SK-N-SH (cell line): Measurements from ENCODE around the gene PRKN. TPM values are rescaled to one million over a fixed set of nuclear protein-coding genes. Genes with fewer than 3 reads are reported as not detected.

Experiments used
- CTCF ChIA-PET: fragments of 300-600, 350-600 bp; formaldehyde crosslinking; extraction: SDS; loops from one replicate; lab custom pipeline; 2021; lab: Yijun Ruan, JAX
- POLR2A ChIA-PET: fragments of 350-600 bp; sonication (Branson Sonifier 250); formaldehyde crosslinking; extraction: SDS; loops from one replicate; lab custom pipeline; 2020; ENCODE audit warnings: antibody characterized with exemption, inconsistent platforms; lab: Yijun Ruan, JAX
- DNase-seq: peaks from one replicate; pipeline ENCODE4 v3.0.0; 2012
- H2AFZ ChIP-seq: fragments of 200-600 bp; sonication (generic); 2 replicates; pipeline ENCODE4 v1.8.1; 2016; ENCODE audit warnings: antibody characterized with exemption, mild to moderate bottlenecking, low read depth
- H3F3A ChIP-seq: fragments of 200-600 bp; sonication (generic); replicated peaks from 2 replicates; pipeline ENCODE3; 2016; ENCODE audit warnings: antibody characterized with exemption, mild to moderate bottlenecking; ENCODE audit not compliant: insufficient read depth
- H3K27ac ChIP-seq, 2 experiments: fragments of 200-500 bp in 1 of 2; fragments of 200-600 bp in 1 of 2; sonication (Bioruptor generic) in 1 of 2; sonication (generic), shearing (Covaris generic) in 1 of 2; 2 replicates each; pipeline versions ENCODE4 v1.5.1 to v1.6.1; 2014 to 2016; ENCODE audit warnings: low read depth in 2 of 2, inconsistent platforms in 1 of 2, low read length in 1 of 2, mild to moderate bottlenecking in 1 of 2, mixed read lengths in 1 of 2
- H3K27me3 ChIP-seq: fragments of 200-600 bp; sonication (generic), shearing (Covaris generic); 2 replicates; pipeline ENCODE4 v1.6.1; 2016; ENCODE audit warnings: mixed run types; ENCODE audit not compliant: insufficient read depth
- H3K36me3 ChIP-seq, 2 experiments: fragments of 200-500 bp in 1 of 2; fragments of 200-600 bp in 1 of 2; sonication (Bioruptor generic) in 1 of 2; sonication (generic) in 1 of 2; replicated peaks in 1 of 2; 2 replicates each; pipeline versions ENCODE3 to v1.5.1; 2014 to 2016; ENCODE audit warnings: low read length in 1 of 2, mild to moderate bottlenecking in 1 of 2; ENCODE audit not compliant: insufficient read depth in 2 of 2, control insufficient read depth in 1 of 2
- H3K4me1 ChIP-seq, 2 experiments: fragments of 200-500 bp in 1 of 2; fragments of 200-600 bp in 1 of 2; sonication (Bioruptor generic) in 1 of 2; sonication (generic), shearing (Covaris generic) in 1 of 2; 2 replicates each; pipeline versions ENCODE4 v1.5.1 to v1.6.1; 2014 to 2016; ENCODE audit warnings: low read depth in 1 of 2, low read length in 1 of 2, mixed run types in 1 of 2; ENCODE audit not compliant: insufficient read depth in 2 of 2, control insufficient read depth in 1 of 2
- H3K4me2 ChIP-seq: fragments of 200-600 bp; sonication (generic), shearing (Covaris generic); 2 replicates; pipeline ENCODE4 v1.6.1; 2017; ENCODE audit warnings: mixed run types
- H3K4me3 ChIP-seq, 2 experiments: fragments of 200-500 bp in 1 of 2; fragments of 200-600 bp in 1 of 2; sonication (Bioruptor generic) in 1 of 2; sonication (generic), shearing (Covaris generic) in 1 of 2; 2 replicates each; pipeline versions ENCODE4 v1.5.1 to v1.8.1; 2014 to 2016; ENCODE audit warnings: low read depth in 2 of 2, inconsistent platforms in 1 of 2, low read length in 1 of 2, mild to moderate bottlenecking in 1 of 2, mixed read lengths in 1 of 2, moderate library complexity in 1 of 2
- H3K79me2 ChIP-seq: fragments of 200-600 bp; sonication (generic); 2 replicates; pipeline ENCODE4 v1.8.1; 2017; ENCODE audit warnings: mild to moderate bottlenecking; ENCODE audit not compliant: insufficient read depth
- H3K9ac ChIP-seq: fragments of 200-600 bp; sonication (generic); 2 replicates; pipeline ENCODE4 v1.6.1; 2017; ENCODE audit warnings: mixed run types
- H3K9me2 ChIP-seq: fragments of 200-600 bp; sonication (generic); 2 replicates; pipeline ENCODE4 v1.6.1; 2017; ENCODE audit warnings: mixed run types
- H3K9me3 ChIP-seq: fragments of 200-600 bp; sonication (generic); 2 replicates; pipeline ENCODE4 v1.6.1; 2017; ENCODE audit warnings: mixed run types, mild to moderate bottlenecking, moderate library complexity
- H4K20me1 ChIP-seq: fragments of 200-600 bp; sonication (generic); 2 replicates; pipeline ENCODE4 v1.6.1; 2017; ENCODE audit warnings: mild to moderate bottlenecking, mixed run types; ENCODE audit not compliant: insufficient read depth
- CHD2 ChIP-seq: fragments of 150-350 bp; IDR thresholded peaks from 2 replicates; pipeline ENCODE4 v1.6.1; 2018; ENCODE audit warnings: low read length; ENCODE audit not compliant: partially characterized antibody
- EP300 ChIP-seq, 2 experiments: IDR thresholded peaks; 2 replicates each; pipeline versions ENCODE4 v1.4.0 to v1.6.1; 2012; ENCODE audit warnings: borderline replicate concordance in 1 of 2, low read depth in 1 of 2, low read length in 1 of 2
- FOSL2 ChIP-seq: IDR thresholded peaks from 2 replicates; pipeline ENCODE4 v1.4.0; 2012; ENCODE audit warnings: low read depth, mild to moderate bottlenecking, moderate library complexity, borderline replicate concordance
- FOXM1 ChIP-seq: IDR thresholded peaks from 2 replicates; pipeline ENCODE4 v1.4.0; 2012; ENCODE audit warnings: low read depth, mild to moderate bottlenecking
- GABPA ChIP-seq: IDR thresholded peaks from 2 replicates; pipeline ENCODE4 v1.4.0; 2012; ENCODE audit warnings: low read depth, mild to moderate bottlenecking
- GATA2 ChIP-seq: sonication (generic); formaldehyde crosslinking; IDR thresholded peaks from 2 replicates; pipeline ENCODE4 v1.5.0; 2020; ENCODE audit warnings: mild to moderate bottlenecking, missing genetic modification reagents
- IRF3 ChIP-seq: fragments of 150-350 bp; IDR thresholded peaks from 2 replicates; pipeline ENCODE4 v1.6.1; 2016; ENCODE audit warnings: mild to moderate bottlenecking, low read depth, low read length
- JUND ChIP-seq: IDR thresholded peaks from 2 replicates; pipeline ENCODE4 v1.4.0; 2012
- POLR2AphosphoS5 ChIP-seq: IDR thresholded peaks from 2 replicates; pipeline ENCODE4 v1.6.1; 2012; ENCODE audit warnings: low read depth, low read length
- REST ChIP-seq: IDR thresholded peaks from 2 replicates; pipeline ENCODE4 v1.6.1; 2012; ENCODE audit warnings: mild to moderate bottlenecking, low read depth, low read length, moderate library complexity
- RFX5 ChIP-seq: IDR thresholded peaks from 2 replicates; pipeline ENCODE4 v1.6.1; 2012; ENCODE audit warnings: mild to moderate bottlenecking, improper control_type of control experiment, low read length
- SMC3 ChIP-seq: IDR thresholded peaks from 2 replicates; pipeline ENCODE4 v1.6.1; 2012; ENCODE audit warnings: low read depth, low read length, improper control_type of control experiment
- WGBS: methylation state at CpG from one replicate; pipeline ENCODE4 v1.1.6; 2017; ENCODE audit warnings: low lambda C conversion rate; 5-methylcytosine and 5-hydroxymethylcytosine counted together
- polyA plus RNA-seq, 3 experiments: library from polyadenylated mRNA; depleted of rRNA; stranded (reverse); fragments of >200 nt; gene quantifications; 2 replicates each; pipeline ENCODE4 v1.2.3, GENCODE V29; 2012
- TF ChIP-seq, protein P1 (sequence below): fragments of 200-600 bp; sonication (generic); IDR thresholded peaks from 2 replicates; pipeline ENCODE4 v1.6.1; 2017; ENCODE audit warnings: antibody characterized with exemption, mild to moderate bottlenecking, moderate library complexity
- TF ChIP-seq, protein P2 (sequence below): IDR thresholded peaks from 2 replicates; pipeline ENCODE4 v1.4.0; 2012; ENCODE audit warnings: low read depth, borderline replicate concordance

The PRKN gene
- polyA plus RNA-seq, 1 of the 3 experiments (the other 2 are of a cell fraction): 0.76 TPM

DNA sequence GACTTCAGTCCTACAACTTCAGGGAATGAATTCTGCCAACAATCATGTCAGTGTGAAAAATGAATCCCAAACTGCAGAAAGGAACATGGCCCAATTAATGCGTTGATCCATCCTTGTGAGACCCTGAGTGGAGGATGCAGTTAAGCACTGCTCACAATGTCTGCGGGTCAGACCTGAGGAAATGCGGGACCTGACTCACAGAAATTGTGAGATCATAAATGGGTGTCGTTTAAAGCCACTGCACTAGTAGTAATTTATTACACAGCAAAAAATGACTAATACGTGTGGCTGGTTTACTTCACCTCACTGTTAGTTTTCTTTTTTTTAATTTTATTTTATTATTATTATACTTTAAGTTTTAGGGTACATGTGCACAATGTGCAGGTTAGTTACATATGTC, 505.0 kb downstream of the PRKN start (continued):
- TF ChIP-seq, protein P1, sequence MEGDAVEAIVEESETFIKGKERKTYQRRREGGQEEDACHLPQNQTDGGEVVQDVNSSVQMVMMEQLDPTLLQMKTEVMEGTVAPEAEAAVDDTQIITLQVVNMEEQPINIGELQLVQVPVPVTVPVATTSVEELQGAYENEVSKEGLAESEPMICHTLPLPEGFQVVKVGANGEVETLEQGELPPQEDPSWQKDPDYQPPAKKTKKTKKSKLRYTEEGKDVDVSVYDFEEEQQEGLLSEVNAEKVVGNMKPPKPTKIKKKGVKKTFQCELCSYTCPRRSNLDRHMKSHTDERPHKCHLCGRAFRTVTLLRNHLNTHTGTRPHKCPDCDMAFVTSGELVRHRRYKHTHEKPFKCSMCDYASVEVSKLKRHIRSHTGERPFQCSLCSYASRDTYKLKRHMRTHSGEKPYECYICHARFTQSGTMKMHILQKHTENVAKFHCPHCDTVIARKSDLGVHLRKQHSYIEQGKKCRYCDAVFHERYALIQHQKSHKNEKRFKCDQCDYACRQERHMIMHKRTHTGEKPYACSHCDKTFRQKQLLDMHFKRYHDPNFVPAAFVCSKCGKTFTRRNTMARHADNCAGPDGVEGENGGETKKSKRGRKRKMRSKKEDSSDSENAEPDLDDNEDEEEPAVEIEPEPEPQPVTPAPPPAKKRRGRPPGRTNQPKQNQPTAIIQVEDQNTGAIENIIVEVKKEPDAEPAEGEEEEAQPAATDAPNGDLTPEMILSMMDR: no peak
- TF ChIP-seq GATA2 (CRISPR knock-in tag) (no peak), CHD2 (no peak), POLR2AphosphoS5 (no peak), REST (no peak), RFX5 (no peak)
- TF ChIP-seq, protein P2, sequence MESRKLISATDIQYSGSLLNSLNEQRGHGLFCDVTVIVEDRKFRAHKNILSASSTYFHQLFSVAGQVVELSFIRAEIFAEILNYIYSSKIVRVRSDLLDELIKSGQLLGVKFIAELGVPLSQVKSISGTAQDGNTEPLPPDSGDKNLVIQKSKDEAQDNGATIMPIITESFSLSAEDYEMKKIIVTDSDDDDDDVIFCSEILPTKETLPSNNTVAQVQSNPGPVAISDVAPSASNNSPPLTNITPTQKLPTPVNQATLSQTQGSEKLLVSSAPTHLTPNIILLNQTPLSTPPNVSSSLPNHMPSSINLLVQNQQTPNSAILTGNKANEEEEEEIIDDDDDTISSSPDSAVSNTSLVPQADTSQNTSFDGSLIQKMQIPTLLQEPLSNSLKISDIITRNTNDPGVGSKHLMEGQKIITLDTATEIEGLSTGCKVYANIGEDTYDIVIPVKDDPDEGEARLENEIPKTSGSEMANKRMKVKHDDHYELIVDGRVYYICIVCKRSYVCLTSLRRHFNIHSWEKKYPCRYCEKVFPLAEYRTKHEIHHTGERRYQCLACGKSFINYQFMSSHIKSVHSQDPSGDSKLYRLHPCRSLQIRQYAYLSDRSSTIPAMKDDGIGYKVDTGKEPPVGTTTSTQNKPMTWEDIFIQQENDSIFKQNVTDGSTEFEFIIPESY: no peak

- ChIA-PET POLR2A (no interaction called here), CTCF (no interaction called here)
- Histone ChIP-seq H3K9ac (no peak overlapping the region), H3K79me2 (no peaks in the 10 kb centered on the region), H3K36me3 (no peaks in the 10 kb centered on the region), H4K20me1 (no peaks in the 10 kb centered on the region), H3K27me3 (no peaks in the 10 kb centered on the region), H3K4me3 (no peak overlapping the region), H3K4me1 (no peaks in the 10 kb centered on the region; a peak in 1 of 4 replicates), H3K27ac (no peak overlapping the region), H3K9me3 (no peaks in the 10 kb centered on the region), H3K9me2 (no peaks in the 10 kb centered on the region), H2AFZ (no peak overlapping the region), H3K4me2 (no peak overlapping the region), H3F3A (no peaks in the 10 kb centered on the region)
- DNase-seq: no peak
- WGBS: 75% methylated on average over 4 of the region's 4 CpGs
- TF ChIP-seq SMC3: no peak
- no peak for TF ChIP-seq GABPA
- no peak for TF ChIP-seq FOSL2
- no peak for TF ChIP-seq RFX5
- TF ChIP-seq JUND: no peak
- TF ChIP-seq FOXM1: no peak
- TF ChIP-seq REST: no peak
- TF ChIP-seq EP300 (IDR thresholded peaks at IDR 0.05; ENCODE audit: borderline replicate concordance in 1 of 2, low read depth in 1 of 2, low read length in 1 of 2): no peak
- TF ChIP-seq IRF3: no peak
- TF ChIP-seq CHD2: no peak
- no peak for TF ChIP-seq POLR2AphosphoS5
- TF ChIP-seq GATA2 (CRISPR knock-in tag): no peak
Measured at GRCh38 chr6:162220876-162221275, 506.7 kb downstream of the PRKN start.
